ENCODE results near the gene ATP1B3. TPM values are rescaled to one million over a fixed set of nuclear protein-coding genes. Genes with fewer than 3 reads are reported as not detected.
"Not testable (repeated sequence)": the region's sequence is repeated elsewhere in the genome, so short reads cannot be mapped to it uniquely, and the experiment has no call there.

The ATP1B3 gene
- total RNA-seq, 1 donor from 2014 or later, result 223 TPM

GRCh38 chr3:141900343-141900742 lies 23.9 kb downstream of the ATP1B3 start:
- Mint-ChIP-seq H3K4me1 (peaks cover 36% of the 10 kb centered on the region), H3K36me3 (ENCODE audit: low read depth) (peaks cover 60% of the 10 kb centered on the region), H3K4me3 (no peak overlapping the region), H3K27ac (no peak overlapping the region), H3K9me3 (peaks cover 14% of the 10 kb centered on the region), H3K27me3 (no peaks in the 10 kb centered on the region)
- no peak for DNase-seq
- intact Hi-C loops (cut with micrococcal nuclease), result no loop called here

- Mint-ChIP-seq H3K4me3 (no peak overlapping the region), H3K36me3 (ENCODE audit: low read depth) (peaks cover 56% of the 10 kb centered on the region)
Observed at GRCh38 chr3:141901914-141902313, 25.5 kb downstream of the ATP1B3 start.

GRCh38 chr3:141904203-141904602 lies 27.8 kb downstream of the ATP1B3 start:
- Mint-ChIP-seq H3K9me3 (peaks cover 7% of the 10 kb centered on the region), H3K36me3 (ENCODE audit: low read depth) (peaks cover 56% of the 10 kb centered on the region), H3K4me3 (no peak overlapping the region), H3K4me1 (peaks cover 25% of the 10 kb centered on the region), H3K27me3 (no peaks in the 10 kb centered on the region), H3K27ac (no peak overlapping the region)
- intact Hi-C loops (cut with micrococcal nuclease), result loop anchor here (2.0 kb wide), 2 partner anchors 13 to 25 kb away; no protein-coding TSS in a partner anchor
- no peak for DNase-seq

More at GRCh38 chr3:141901914-141902313, 25.5 kb downstream of the ATP1B3 start:
- intact Hi-C loops (cut with micrococcal nuclease), result no loop called here
- Mint-ChIP-seq H3K27ac (no peak overlapping the region), H3K9me3 (peaks cover 14% of the 10 kb centered on the region), H3K4me1 (peaks cover 30% of the 10 kb centered on the region), H3K27me3 (no peaks in the 10 kb centered on the region)
- DNase-seq, result no peak

GRCh38 chr3:141905129-141905528 lies 28.7 kb downstream of the ATP1B3 start:
- intact Hi-C loops (cut with micrococcal nuclease), result loop anchor here (2.0 kb wide), 2 partner anchors 14 to 26 kb away; no protein-coding TSS in a partner anchor
- peak overlapping the region; percentile 76 for H3K27ac Mint-ChIP-seq
- H3K27me3 Mint-ChIP-seq, result no peaks in the 10 kb centered on the region
- no peak for DNase-seq
- H3K4me1 Mint-ChIP-seq, result peaks cover 23% of the 10 kb centered on the region
- no peak overlapping the region for H3K4me3 Mint-ChIP-seq
- peaks cover 5% of the 10 kb centered on the region for H3K9me3 Mint-ChIP-seq
- H3K36me3 Mint-ChIP-seq (ENCODE audit: low read depth), result peaks cover 59% of the 10 kb centered on the region

GRCh38 chr3:141909408-141909807 lies 33.0 kb downstream of the ATP1B3 start:
- Mint-ChIP-seq H3K36me3 (ENCODE audit: low read depth) (peaks cover 71% of the 10 kb centered on the region), H3K9me3 (peaks cover 6% of the 10 kb centered on the region), H3K27ac (peak overlapping the region; percentile 8), H3K27me3 (no peaks in the 10 kb centered on the region), H3K4me1 (peaks cover 14% of the 10 kb centered on the region), H3K4me3 (no peak overlapping the region)
- DNase-seq, result no peak
- intact Hi-C loops (cut with micrococcal nuclease), result no loop called here

GRCh38 chr3:141909986-141910385 lies 33.5 kb downstream of the ATP1B3 start:
- H3K4me1 Mint-ChIP-seq, result peaks cover 11% of the 10 kb centered on the region
- intact Hi-C loops (cut with micrococcal nuclease), result loop anchor here (10.0 kb wide), 1 partner anchor 335 kb away; no protein-coding TSS in a partner anchor
- H3K27ac Mint-ChIP-seq, H3K27me3 Mint-ChIP-seq, DNase-seq, H3K4me3 Mint-ChIP-seq, H3K9me3 Mint-ChIP-seq: not testable (repeated sequence)
- H3K36me3 Mint-ChIP-seq (ENCODE audit: low read depth), result peaks cover 70% of the 10 kb centered on the region

- peak overlapping the region; percentile 12 for H3K27ac Mint-ChIP-seq
- H3K4me3 Mint-ChIP-seq, result no peak overlapping the region
- H3K9me3 Mint-ChIP-seq, result peaks cover 6% of the 10 kb centered on the region
Observed at GRCh38 chr3:141913150-141913811, 36.8 kb downstream of the ATP1B3 start.

GRCh38 chr3:141914311-141914710 lies 37.9 kb downstream of the ATP1B3 start:
- Mint-ChIP-seq H3K27me3 (no peaks in the 10 kb centered on the region), H3K4me1 (peaks cover 6% of the 10 kb centered on the region), H3K27ac (no peak overlapping the region), H3K4me3 (no peak overlapping the region), H3K9me3 (peaks cover 6% of the 10 kb centered on the region), H3K36me3 (ENCODE audit: low read depth) (peaks cover 61% of the 10 kb centered on the region)
- no peak for DNase-seq
- intact Hi-C loops (cut with micrococcal nuclease), result loop anchor here (10.0 kb wide), 1 partner anchor 340 kb away; no protein-coding TSS in a partner anchor

More at GRCh38 chr3:141913150-141913811, 36.8 kb downstream of the ATP1B3 start:
- H3K4me1 Mint-ChIP-seq, result peaks cover 6% of the 10 kb centered on the region
- peak; percentile 86 for DNase-seq
- H3K27me3 Mint-ChIP-seq, result no peaks in the 10 kb centered on the region
- intact Hi-C loops (cut with micrococcal nuclease), result loop anchor here (1.0 to 10.0 kb wide), 3 partner anchors 38 to 338 kb away; partner anchors contain the start of gene RNF7
- H3K36me3 Mint-ChIP-seq (ENCODE audit: low read depth), result peaks cover 64% of the 10 kb centered on the region

GRCh38 chr3:141915016-141915415 lies 38.6 kb downstream of the ATP1B3 start:
- peaks cover 55% of the 10 kb centered on the region for H3K36me3 Mint-ChIP-seq (ENCODE audit: low read depth)
- H3K27ac Mint-ChIP-seq, result no peak overlapping the region
- no peaks in the 10 kb centered on the region for H3K27me3 Mint-ChIP-seq
- intact Hi-C loops (cut with micrococcal nuclease), result loop anchor here (10.0 kb wide), 1 partner anchor 340 kb away; no protein-coding TSS in a partner anchor
- peaks cover 6% of the 10 kb centered on the region for H3K4me1 Mint-ChIP-seq
- H3K9me3 Mint-ChIP-seq, result peaks cover 6% of the 10 kb centered on the region
- no peak overlapping the region for H3K4me3 Mint-ChIP-seq
- DNase-seq, result no peak

GRCh38 chr3:141915766-141916165 lies 39.3 kb downstream of the ATP1B3 start:
- Mint-ChIP-seq H3K9me3 (peaks cover 6% of the 10 kb centered on the region), H3K27me3 (no peaks in the 10 kb centered on the region), H3K36me3 (ENCODE audit: low read depth) (peaks cover 55% of the 10 kb centered on the region), H3K4me3 (no peak overlapping the region), H3K4me1 (peaks cover 4% of the 10 kb centered on the region), H3K27ac (no peak overlapping the region)
- intact Hi-C loops (cut with micrococcal nuclease), result loop anchor here (10.0 kb wide), 1 partner anchor 341 kb away; no protein-coding TSS in a partner anchor
- DNase-seq, result no peak

GRCh38 chr3:141920701-141921100 lies 44.3 kb downstream of the ATP1B3 start:
- intact Hi-C loops (cut with micrococcal nuclease), result no loop called here
- Mint-ChIP-seq H3K4me3 (no peak overlapping the region), H3K36me3 (ENCODE audit: low read depth) (peaks cover 55% of the 10 kb centered on the region), H3K27ac (peak overlapping the region; percentile 16), H3K9me3 (no peaks in the 10 kb centered on the region), H3K27me3 (no peaks in the 10 kb centered on the region), H3K4me1 (no peaks in the 10 kb centered on the region)
- no peak for DNase-seq

GRCh38 chr3:141921316-141921715 lies 44.9 kb downstream of the ATP1B3 start:
- peak overlapping the region; percentile 16 for H3K27ac Mint-ChIP-seq
- no peaks in the 10 kb centered on the region for H3K27me3 Mint-ChIP-seq
- no peaks in the 10 kb centered on the region for H3K9me3 Mint-ChIP-seq
- DNase-seq, result no peak
- peaks cover 53% of the 10 kb centered on the region for H3K36me3 Mint-ChIP-seq (ENCODE audit: low read depth)
- intact Hi-C loops (cut with micrococcal nuclease), result no loop called here
- H3K4me3 Mint-ChIP-seq, result no peak overlapping the region
- no peaks in the 10 kb centered on the region for H3K4me1 Mint-ChIP-seq

- peaks cover 52% of the 10 kb centered on the region for H3K36me3 Mint-ChIP-seq (ENCODE audit: low read depth)
- H3K4me3 Mint-ChIP-seq; H3K9me3 Mint-ChIP-seq; H3K27ac Mint-ChIP-seq; intact Hi-C loops (cut with micrococcal nuclease); H3K27me3 Mint-ChIP-seq; H3K4me1 Mint-ChIP-seq; DNase-seq: not testable (repeated sequence)
Observed at GRCh38 chr3:141925677-141926076, 49.2 kb downstream of the ATP1B3 start.

- DNase-seq, result no peak
- no peak overlapping the region for H3K27ac Mint-ChIP-seq
- intact Hi-C loops (cut with micrococcal nuclease), result no loop called here
- peaks cover 45% of the 10 kb centered on the region for H3K36me3 Mint-ChIP-seq (ENCODE audit: low read depth)
- no peaks in the 10 kb centered on the region for H3K9me3 Mint-ChIP-seq
- H3K27me3 Mint-ChIP-seq, result no peaks in the 10 kb centered on the region
- H3K4me3 Mint-ChIP-seq, result no peak overlapping the region
- no peaks in the 10 kb centered on the region for H3K4me1 Mint-ChIP-seq
Observed at GRCh38 chr3:141926929-141927328, 50.5 kb downstream of the ATP1B3 start.

Measured in activated CD4-positive, alpha-beta T cell treated with anti-CD3 and anti-CD28 coated beads, Interleukin-2, amount 10 ng/mL, durations not matched to agents 24 days and 14 days (primary cell).